IPS-20b (cell line): ENCODE results near the gene ATP5MG.
"Not testable (repeated sequence)": the region's sequence is repeated elsewhere in the genome, so short reads cannot be mapped to it uniquely, and the experiment has no call there.

Experiments
- H3K27ac ChIP-seq: one replicate; pipeline ENCODE4 v1.5.1; 2013; ENCODE audit warnings: low read length
- H3K27me3 ChIP-seq: 2 replicates; pipeline ENCODE4 v1.6.1; 2013; ENCODE audit warnings: mild to moderate bottlenecking, low read length, inconsistent platforms; ENCODE audit not compliant: insufficient read depth
- H3K36me3 ChIP-seq: 2 replicates; pipeline ENCODE4 v1.6.1; 2013; ENCODE audit warnings: low read depth, mild to moderate bottlenecking, inconsistent platforms, low read length, moderate library complexity; ENCODE audit not compliant: insufficient read depth
- H3K4me1 ChIP-seq: 2 replicates; pipeline ENCODE4 v1.6.1; 2013; ENCODE audit warnings: mild to moderate bottlenecking, control low read depth, inconsistent platforms, low read length, moderate library complexity; ENCODE audit not compliant: insufficient read depth
- H3K4me3 ChIP-seq: 2 replicates; pipeline ENCODE4 v1.5.1; 2013; ENCODE audit warnings: mild to moderate bottlenecking, low read length, inconsistent platforms
- H3K9ac ChIP-seq: 2 replicates; pipeline ENCODE4 v1.6.1; 2013; ENCODE audit warnings: low read depth, mild to moderate bottlenecking, inconsistent platforms, low read length, moderate library complexity
- H3K9me3 ChIP-seq: 2 replicates; pipeline ENCODE4 v1.6.1; 2013; ENCODE audit warnings: mild to moderate bottlenecking, low read depth, low read length, inconsistent platforms; ENCODE audit not compliant: insufficient read depth

ATP5MG gene

GRCh38 chr11:118411530-118411929 is 10.1 kb downstream of the ATP5MG start:
- peaks cover 15% of the 10 kb centered on the region for H3K4me1 ChIP-seq
- no peak overlapping the region for H3K9ac ChIP-seq
- no peaks in the 10 kb centered on the region for H3K9me3 ChIP-seq
- H3K4me3 ChIP-seq, result no peak overlapping the region
- H3K27ac ChIP-seq, result no peak overlapping the region
- H3K27me3 ChIP-seq, result no peaks in the 10 kb centered on the region
- peaks cover 37% of the 10 kb centered on the region for H3K36me3 ChIP-seq

- H3K9ac ChIP-seq, result no peak overlapping the region
- no peak overlapping the region for H3K4me3 ChIP-seq
- peaks cover 15% of the 10 kb centered on the region for H3K4me1 ChIP-seq
- no peaks in the 10 kb centered on the region for H3K27me3 ChIP-seq
- peaks cover 24% of the 10 kb centered on the region; the same call in 1 of the 2 replicates for H3K36me3 ChIP-seq
- H3K9me3 ChIP-seq, result no peaks in the 10 kb centered on the region
- H3K27ac ChIP-seq, result no peak overlapping the region
Measured at GRCh38 chr11:118412921-118413320, 11.5 kb downstream of the ATP5MG start.

- peak overlapping the region; percentile 60; the same call in 1 of the 2 replicates for H3K9ac ChIP-seq
- H3K27me3 ChIP-seq, result no peaks in the 10 kb centered on the region
- peak overlapping the region; percentile 86 for H3K27ac ChIP-seq
- H3K4me3 ChIP-seq, result peak overlapping the region; percentile 3; the same call in 1 of the 2 replicates
- peaks cover 2% of the 10 kb centered on the region; the same call in 1 of the 2 replicates for H3K36me3 ChIP-seq
- peaks cover 15% of the 10 kb centered on the region for H3K4me1 ChIP-seq
- no peaks in the 10 kb centered on the region for H3K9me3 ChIP-seq
Measured at GRCh38 chr11:118415062-118415738, 13.8 kb downstream of the ATP5MG start.

GRCh38 chr11:118415739-118416068 is 14.3 kb downstream of the ATP5MG start:
- H3K27ac ChIP-seq, result peak overlapping the region; percentile 86
- H3K4me3 ChIP-seq, result peak overlapping the region; percentile 19; the same call in 1 of the 2 replicates
- no peaks in the 10 kb centered on the region for H3K36me3 ChIP-seq
- no peaks in the 10 kb centered on the region for H3K27me3 ChIP-seq
- H3K9me3 ChIP-seq, result no peaks in the 10 kb centered on the region
- H3K4me1 ChIP-seq, result peaks cover 15% of the 10 kb centered on the region
- peak overlapping the region; percentile 60; the same call in 1 of the 2 replicates for H3K9ac ChIP-seq

GRCh38 chr11:118416900-118417299 is 15.5 kb downstream of the ATP5MG start:
- not testable (repeated sequence) for H3K9me3 ChIP-seq, H3K27me3 ChIP-seq, H3K4me3 ChIP-seq, H3K9ac ChIP-seq, H3K27ac ChIP-seq, H3K36me3 ChIP-seq
- H3K4me1 ChIP-seq, result peaks cover 15% of the 10 kb centered on the region

GRCh38 chr11:118417801-118418200 is 16.4 kb downstream of the ATP5MG start:
- Histone ChIP-seq H3K4me3 (no peak overlapping the region), H3K27ac (no peak overlapping the region), H3K9me3 (no peaks in the 10 kb centered on the region), H3K27me3 (no peaks in the 10 kb centered on the region), H3K4me1 (peaks cover 15% of the 10 kb centered on the region), H3K9ac (peak overlapping the region; percentile 38; the same call in 1 of the 2 replicates), H3K36me3 (no peaks in the 10 kb centered on the region)

- no peak overlapping the region for H3K27ac ChIP-seq
- no peaks in the 10 kb centered on the region for H3K36me3 ChIP-seq
- no peaks in the 10 kb centered on the region for H3K27me3 ChIP-seq
- no peak overlapping the region for H3K4me3 ChIP-seq
- no peaks in the 10 kb centered on the region for H3K9me3 ChIP-seq
- no peak overlapping the region for H3K9ac ChIP-seq
- H3K4me1 ChIP-seq, result peaks cover 15% of the 10 kb centered on the region
Measured at GRCh38 chr11:118418766-118419165, 17.4 kb downstream of the ATP5MG start.

- H3K27me3 ChIP-seq, result no peaks in the 10 kb centered on the region
- no peaks in the 10 kb centered on the region for H3K36me3 ChIP-seq
- H3K4me3 ChIP-seq, result no peak overlapping the region
- H3K9ac ChIP-seq, result no peak overlapping the region
- H3K4me1 ChIP-seq, result no peaks in the 10 kb centered on the region; the same call in 1 of the 2 replicates
- H3K27ac ChIP-seq, result no peak overlapping the region
- no peaks in the 10 kb centered on the region for H3K9me3 ChIP-seq
Measured at GRCh38 chr11:118427707-118428106, 26.3 kb downstream of the ATP5MG start.

- no peaks in the 10 kb centered on the region for H3K9me3 ChIP-seq
- H3K9ac ChIP-seq, result no peak overlapping the region
- no peak overlapping the region for H3K27ac ChIP-seq
- 0 out of 2 replicates have a peak, but pooled peaks cover 7% of the 10 kb centered on the region for H3K27me3 ChIP-seq
- H3K4me1 ChIP-seq, result no peaks in the 10 kb centered on the region
- no peak overlapping the region for H3K4me3 ChIP-seq
- H3K36me3 ChIP-seq, result no peaks in the 10 kb centered on the region
Measured at GRCh38 chr11:118430956-118431355, 29.6 kb downstream of the ATP5MG start.

GRCh38 chr11:118434123-118434552 is 32.7 kb downstream of the ATP5MG start:
- peak overlapping the region; percentile 98; the same call in 1 of the 2 replicates for H3K9ac ChIP-seq

GRCh38 chr11:118434553-118435289 is 33.3 kb downstream of the ATP5MG start:
- Histone ChIP-seq H3K27ac (peak overlapping the region; percentile 94), H3K4me3 (peak overlapping the region; percentile 93), H3K4me1 (peaks cover 6% of the 10 kb centered on the region; the same call in 1 of the 2 replicates), H3K9me3 (no peaks in the 10 kb centered on the region), H3K36me3 (peaks cover 7% of the 10 kb centered on the region; the same call in 1 of the 2 replicates), H3K27me3 (0 out of 2 replicates have a peak, but pooled peaks cover 7% of the 10 kb centered on the region), H3K9ac (peak overlapping the region; percentile 98; the same call in 1 of the 2 replicates)

More at GRCh38 chr11:118434123-118434552, 32.7 kb downstream of the ATP5MG start:
- Histone ChIP-seq H3K36me3 (peaks cover 2% of the 10 kb centered on the region; the same call in 1 of the 2 replicates), H3K27ac (no peak overlapping the region), H3K4me3 (peak overlapping the region; percentile 93), H3K27me3 (0 out of 2 replicates have a peak, but pooled peaks cover 7% of the 10 kb centered on the region), H3K4me1 (peaks cover under 1% of the 10 kb centered on the region; the same call in 1 of the 2 replicates), H3K9me3 (no peaks in the 10 kb centered on the region)
